Measurements from ENCODE around the gene CFAP92.

- TF ChIP-seq POLR2A (IDR thresholded peaks at IDR 0.05) = no peak
- TF ChIP-seq, protein P1, sequence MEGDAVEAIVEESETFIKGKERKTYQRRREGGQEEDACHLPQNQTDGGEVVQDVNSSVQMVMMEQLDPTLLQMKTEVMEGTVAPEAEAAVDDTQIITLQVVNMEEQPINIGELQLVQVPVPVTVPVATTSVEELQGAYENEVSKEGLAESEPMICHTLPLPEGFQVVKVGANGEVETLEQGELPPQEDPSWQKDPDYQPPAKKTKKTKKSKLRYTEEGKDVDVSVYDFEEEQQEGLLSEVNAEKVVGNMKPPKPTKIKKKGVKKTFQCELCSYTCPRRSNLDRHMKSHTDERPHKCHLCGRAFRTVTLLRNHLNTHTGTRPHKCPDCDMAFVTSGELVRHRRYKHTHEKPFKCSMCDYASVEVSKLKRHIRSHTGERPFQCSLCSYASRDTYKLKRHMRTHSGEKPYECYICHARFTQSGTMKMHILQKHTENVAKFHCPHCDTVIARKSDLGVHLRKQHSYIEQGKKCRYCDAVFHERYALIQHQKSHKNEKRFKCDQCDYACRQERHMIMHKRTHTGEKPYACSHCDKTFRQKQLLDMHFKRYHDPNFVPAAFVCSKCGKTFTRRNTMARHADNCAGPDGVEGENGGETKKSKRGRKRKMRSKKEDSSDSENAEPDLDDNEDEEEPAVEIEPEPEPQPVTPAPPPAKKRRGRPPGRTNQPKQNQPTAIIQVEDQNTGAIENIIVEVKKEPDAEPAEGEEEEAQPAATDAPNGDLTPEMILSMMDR (IDR thresholded peaks at IDR 0.05) = no peak
Observed at GRCh38 chr3:129020691-129021090, 26.8 kb upstream of the CFAP92 start.

All from heart left ventricle (tissue), 13 donors.